ENCODE data around the gene MLST8. TPM values are rescaled to one million over a fixed set of nuclear protein-coding genes. Genes with fewer than 3 reads are reported as not detected.

Gene MLST8
- total RNA-seq, 1 donor from 2014 or later, result 23.7 TPM

GRCh38 chr16:2174396-2175131, 30.7 kb upstream of the MLST8 start:
- H3K27me3 ChIP-seq, result no peaks in the 10 kb centered on the region
- H3K36me3 ChIP-seq, result peaks cover 45 to 78% of the 10 kb centered on the region in 2 donors
- H3K4me3 ChIP-seq, result no peak overlapping the region
- no peaks in the 10 kb centered on the region for H3K4me1 ChIP-seq
- H3K9me3 ChIP-seq, result no peaks in the 10 kb centered on the region
- no peak overlapping the region for H3K27ac ChIP-seq
- intact Hi-C loops (cut with DNase I), result no loop called here
- no peak for DNase-seq (ENCODE audit: low spot score in 2 of 2)
- TF ChIP-seq CTCF (IDR thresholded peaks at IDR 0.05), result no peak

GRCh38 chr16:2175454-2175853, 29.8 kb upstream of the MLST8 start:
- DNase-seq (ENCODE audit: low spot score in 2 of 2), result no peak
- Histone ChIP-seq H3K9me3 (no peaks in the 10 kb centered on the region), H3K27me3 (no peaks in the 10 kb centered on the region), H3K4me1 (no peaks in the 10 kb centered on the region), H3K36me3 (peaks cover 43 to 76% of the 10 kb centered on the region in 2 donors), H3K27ac (no peak overlapping the region), H3K4me3 (no peak overlapping the region)
- intact Hi-C loops (cut with DNase I), result no loop called here
- no peak for TF ChIP-seq CTCF (IDR thresholded peaks at IDR 0.05)

GRCh38 chr16:2176047-2176446, 29.2 kb upstream of the MLST8 start:
- TF ChIP-seq CTCF (IDR thresholded peaks at IDR 0.05), result no peak
- Histone ChIP-seq H3K27me3 (no peaks in the 10 kb centered on the region), H3K4me3 (no peak overlapping the region), H3K27ac (no peak overlapping the region), H3K4me1 (no peaks in the 10 kb centered on the region), H3K9me3 (no peaks in the 10 kb centered on the region), H3K36me3 (peaks cover 43 to 71% of the 10 kb centered on the region in 2 donors)
- intact Hi-C loops (cut with DNase I), result no loop called here
- DNase-seq (ENCODE audit: low spot score in 2 of 2), result no peak

GRCh38 chr16:2177101-2177500, 28.2 kb upstream of the MLST8 start:
- H3K9me3 ChIP-seq, result no peaks in the 10 kb centered on the region
- H3K4me3 ChIP-seq, result no peak overlapping the region
- no peaks in the 10 kb centered on the region for H3K4me1 ChIP-seq
- H3K27ac ChIP-seq, result no peak overlapping the region
- no peak for DNase-seq (ENCODE audit: low spot score in 2 of 2)
- H3K36me3 ChIP-seq, result peaks cover 40 to 60% of the 10 kb centered on the region in 2 donors
- no peaks in the 10 kb centered on the region for H3K27me3 ChIP-seq
- intact Hi-C loops (cut with DNase I), result no loop called here
- TF ChIP-seq CTCF (IDR thresholded peaks at IDR 0.05), result no peak

- DNase-seq (ENCODE audit: low spot score in 2 of 2), result no peak
- Histone ChIP-seq H3K4me1 (no peaks in the 10 kb centered on the region), H3K27me3 (no peaks in the 10 kb centered on the region), H3K9me3 (no peaks in the 10 kb centered on the region), H3K36me3 (peaks cover 36 to 56% of the 10 kb centered on the region in 2 donors), H3K4me3 (no peak overlapping the region), H3K27ac (no peak overlapping the region)
- TF ChIP-seq CTCF (IDR thresholded peaks at IDR 0.05), result no peak
- intact Hi-C loops (cut with DNase I), result no loop called here
Observed at GRCh38 chr16:2177561-2177960, 27.7 kb upstream of the MLST8 start.
